Panc1 (cell line): ENCODE results near the gene WDR7.

Experiments
- POLR2AphosphoS5 ChIP-seq: IDR thresholded peaks from 2 replicates; pipeline ENCODE4 v1.6.1; 2012; ENCODE audit warnings: mild to moderate bottlenecking, low read depth, low read length, moderate library complexity
- TF ChIP-seq, protein P1 (sequence below): fragments of 450-650 bp; IDR thresholded peaks from 2 replicates; pipeline ENCODE4 v1.5.1; 2017; ENCODE audit warnings: mild to moderate bottlenecking

DNA sequence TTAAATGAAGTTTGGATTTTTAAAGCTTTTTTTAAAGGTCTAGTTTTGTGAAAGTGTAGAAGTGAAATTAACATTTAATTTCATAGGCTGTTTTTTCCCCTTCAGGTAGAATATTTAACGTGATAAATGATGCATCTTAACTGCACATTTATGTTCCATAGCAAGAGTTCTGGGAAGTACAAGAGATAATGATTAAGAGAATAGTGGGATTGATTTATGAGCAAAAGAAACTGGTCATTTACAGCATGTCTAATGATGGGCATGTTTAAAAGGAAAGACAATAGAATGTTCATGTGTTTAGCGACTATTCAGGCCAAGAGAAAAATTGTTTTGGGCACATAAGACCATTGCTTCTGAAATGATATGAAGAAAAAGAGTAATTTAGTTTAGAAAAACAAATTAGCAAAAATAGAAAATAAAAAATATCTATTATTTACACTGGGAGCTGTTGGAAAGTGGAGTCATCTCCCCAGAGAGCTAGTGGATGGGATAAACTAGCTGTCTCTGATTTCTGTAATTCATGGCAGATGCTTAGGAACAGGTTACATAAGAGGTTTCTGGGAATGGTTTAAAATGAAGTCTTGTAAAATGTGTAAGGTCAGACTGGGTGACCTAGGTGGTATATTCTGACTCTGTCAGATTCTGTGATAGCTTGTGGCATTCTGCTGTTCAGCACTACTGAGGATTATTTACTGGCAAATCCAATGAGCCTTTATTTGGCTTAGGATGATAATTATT is 60.7 kb downstream of the WDR7 start:
- TF ChIP-seq, protein P1, sequence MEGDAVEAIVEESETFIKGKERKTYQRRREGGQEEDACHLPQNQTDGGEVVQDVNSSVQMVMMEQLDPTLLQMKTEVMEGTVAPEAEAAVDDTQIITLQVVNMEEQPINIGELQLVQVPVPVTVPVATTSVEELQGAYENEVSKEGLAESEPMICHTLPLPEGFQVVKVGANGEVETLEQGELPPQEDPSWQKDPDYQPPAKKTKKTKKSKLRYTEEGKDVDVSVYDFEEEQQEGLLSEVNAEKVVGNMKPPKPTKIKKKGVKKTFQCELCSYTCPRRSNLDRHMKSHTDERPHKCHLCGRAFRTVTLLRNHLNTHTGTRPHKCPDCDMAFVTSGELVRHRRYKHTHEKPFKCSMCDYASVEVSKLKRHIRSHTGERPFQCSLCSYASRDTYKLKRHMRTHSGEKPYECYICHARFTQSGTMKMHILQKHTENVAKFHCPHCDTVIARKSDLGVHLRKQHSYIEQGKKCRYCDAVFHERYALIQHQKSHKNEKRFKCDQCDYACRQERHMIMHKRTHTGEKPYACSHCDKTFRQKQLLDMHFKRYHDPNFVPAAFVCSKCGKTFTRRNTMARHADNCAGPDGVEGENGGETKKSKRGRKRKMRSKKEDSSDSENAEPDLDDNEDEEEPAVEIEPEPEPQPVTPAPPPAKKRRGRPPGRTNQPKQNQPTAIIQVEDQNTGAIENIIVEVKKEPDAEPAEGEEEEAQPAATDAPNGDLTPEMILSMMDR: no peak
- TF ChIP-seq POLR2AphosphoS5: no peak
